HepG2 (cell line): ENCODE data around the gene MRS2. TPM values are rescaled to one million over a fixed set of nuclear protein-coding genes. Genes with fewer than 3 reads are reported as not detected.

ENCODE experiments used
- FOXK1 ChIP-seq: sonication (generic); formaldehyde crosslinking; IDR thresholded peaks from 2 replicates; pipeline ENCODE4 v1.4.0; 2020; ENCODE audit warnings: low read depth, missing genetic modification reagents, borderline replicate concordance
- HIVEP1 ChIP-seq: sonication (generic); formaldehyde crosslinking; IDR thresholded peaks from 2 replicates; pipeline ENCODE4 v1.4.0; 2020; ENCODE audit warnings: mild to moderate bottlenecking, missing genetic modification reagents
- NCOA5 ChIP-seq: sonication (generic); formaldehyde crosslinking; IDR thresholded peaks from 2 replicates; pipeline ENCODE4 v1.4.0; 2020; ENCODE audit warnings: missing genetic modification reagents
- NPAS2 ChIP-seq: sonication (generic); formaldehyde crosslinking; IDR thresholded peaks from 2 replicates; pipeline ENCODE4 v1.8.0; 2022; ENCODE audit warnings: mild to moderate bottlenecking, missing genetic modification reagents, borderline replicate concordance
- POLR2A ChIP-seq, 2 experiments: IDR thresholded peaks; 2 replicates each; pipeline ENCODE4 v1.6.1; 2011; ENCODE audit warnings: low read depth in 2 of 2, low read length in 2 of 2, mild to moderate bottlenecking in 1 of 2, moderate library complexity in 1 of 2; ENCODE audit not compliant: insufficient read depth in 1 of 2
- RBFOX2 ChIP-seq: fragments of 200-400 bp; formaldehyde crosslinking; IDR thresholded peaks from 2 replicates; pipeline ENCODE4 v1.6.1; 2017; ENCODE audit warnings: low read depth, mild to moderate bottlenecking, low read length
- RFX3 ChIP-seq: IDR thresholded peaks from 2 replicates; pipeline ENCODE4 v1.6.1; 2016; ENCODE audit warnings: missing biosample characterization, missing genetic modification reagents
- SATB2 ChIP-seq: sonication (generic); formaldehyde crosslinking; IDR thresholded peaks from 2 replicates; pipeline ENCODE4 v1.5.0; 2020; ENCODE audit warnings: missing genetic modification reagents
- TAF15 ChIP-seq: fragments of 200-400 bp; formaldehyde crosslinking; IDR thresholded peaks from one replicate; pipeline ENCODE4 v1.6.1; 2018; ENCODE audit warnings: mild to moderate bottlenecking, low read depth, low read length; ENCODE audit not compliant: poor library complexity, severe bottlenecking
- ZBTB8A ChIP-seq: sonication (generic); formaldehyde crosslinking; IDR thresholded peaks from 2 replicates; pipeline ENCODE4 v1.4.0; 2020; ENCODE audit warnings: mild to moderate bottlenecking, low read depth, missing genetic modification reagents, borderline replicate concordance
- ZNF260 ChIP-seq: sonication (generic); formaldehyde crosslinking; IDR thresholded peaks from 2 replicates; pipeline ENCODE4 v1.4.0; 2020; ENCODE audit warnings: missing genetic modification reagents, low read depth, mild to moderate bottlenecking, borderline replicate concordance
- ZNF383 ChIP-seq: sonication (generic); formaldehyde crosslinking; IDR thresholded peaks from 2 replicates; pipeline ENCODE4 v1.4.0; 2020; ENCODE audit warnings: missing genetic modification reagents, mild to moderate bottlenecking, borderline replicate concordance
- ZNF563 ChIP-seq: sonication (generic); formaldehyde crosslinking; IDR thresholded peaks from 2 replicates; pipeline ENCODE4 v1.8.0; 2022; ENCODE audit warnings: mild to moderate bottlenecking, moderate library complexity, missing genetic modification reagents
- ZNF747 ChIP-seq: sonication (generic); formaldehyde crosslinking; IDR thresholded peaks from 2 replicates; pipeline ENCODE4 v1.8.1; 2023; ENCODE audit warnings: missing genetic modification reagents, mild to moderate bottlenecking, borderline replicate concordance
- polyA plus RNA-seq, 8 experiments: library from polyadenylated mRNA; depleted of rRNA in 3 of 8; stranded (reverse) in 7 of 8; unstranded in 1 of 8; fragments of >200 nt; fragmentation: Illumina TruSeq in 4 of 8; extraction: Trizol in 4 of 8; gene quantifications; 2 replicates each; pipeline versions ENCODE4 v1.2.1 to v1.2.3, GENCODE V29; 2011 to 2016; ENCODE audit warnings: low read depth in 4 of 8, missing spikeins in 1 of 8, mixed read lengths in 1 of 8; ENCODE audit not compliant: insufficient read depth in 1 of 8
- total RNA-seq, 5 experiments: library from RNA; depleted of rRNA; stranded (reverse); fragments of >200 nt; fragmentation: Illumina TruSeq; extraction: Trizol; gene quantifications; 2 replicates each; pipeline ENCODE4 v1.2.3, GENCODE V29; 2016; ENCODE audit warnings: low read depth in 1 of 5
- TF ChIP-seq, protein P1 (sequence below): sonication (generic); formaldehyde crosslinking; IDR thresholded peaks from 2 replicates; pipeline ENCODE4 v1.5.0; 2020; ENCODE audit warnings: missing genetic modification reagents
- TF ChIP-seq, protein P2 (sequence below): sonication (generic); formaldehyde crosslinking; IDR thresholded peaks from 2 replicates; pipeline ENCODE4 v1.4.0; 2020; ENCODE audit warnings: mild to moderate bottlenecking, missing genetic modification reagents
- TF ChIP-seq, protein P3 (sequence below): sonication (generic); formaldehyde crosslinking; IDR thresholded peaks from 2 replicates; pipeline ENCODE4 v1.8.0; 2022; ENCODE audit warnings: missing genetic modification reagents, mild to moderate bottlenecking, borderline replicate concordance
- TF ChIP-seq, protein P4 (sequence below): IDR thresholded peaks from 2 replicates; pipeline ENCODE4 v1.6.1; 2016
- TF ChIP-seq, protein P5 (sequence below): sonication (generic); formaldehyde crosslinking; IDR thresholded peaks from 2 replicates; pipeline ENCODE4 v1.4.0; 2020; ENCODE audit warnings: missing genetic modification reagents, borderline replicate concordance

MRS2 gene
- total and polyA plus RNA-seq, 2 of the 13 experiments (the other 11 are each of a cell fraction or from before 2014, with no cell fraction given), result 31.1 to 83.8 TPM

DNA sequence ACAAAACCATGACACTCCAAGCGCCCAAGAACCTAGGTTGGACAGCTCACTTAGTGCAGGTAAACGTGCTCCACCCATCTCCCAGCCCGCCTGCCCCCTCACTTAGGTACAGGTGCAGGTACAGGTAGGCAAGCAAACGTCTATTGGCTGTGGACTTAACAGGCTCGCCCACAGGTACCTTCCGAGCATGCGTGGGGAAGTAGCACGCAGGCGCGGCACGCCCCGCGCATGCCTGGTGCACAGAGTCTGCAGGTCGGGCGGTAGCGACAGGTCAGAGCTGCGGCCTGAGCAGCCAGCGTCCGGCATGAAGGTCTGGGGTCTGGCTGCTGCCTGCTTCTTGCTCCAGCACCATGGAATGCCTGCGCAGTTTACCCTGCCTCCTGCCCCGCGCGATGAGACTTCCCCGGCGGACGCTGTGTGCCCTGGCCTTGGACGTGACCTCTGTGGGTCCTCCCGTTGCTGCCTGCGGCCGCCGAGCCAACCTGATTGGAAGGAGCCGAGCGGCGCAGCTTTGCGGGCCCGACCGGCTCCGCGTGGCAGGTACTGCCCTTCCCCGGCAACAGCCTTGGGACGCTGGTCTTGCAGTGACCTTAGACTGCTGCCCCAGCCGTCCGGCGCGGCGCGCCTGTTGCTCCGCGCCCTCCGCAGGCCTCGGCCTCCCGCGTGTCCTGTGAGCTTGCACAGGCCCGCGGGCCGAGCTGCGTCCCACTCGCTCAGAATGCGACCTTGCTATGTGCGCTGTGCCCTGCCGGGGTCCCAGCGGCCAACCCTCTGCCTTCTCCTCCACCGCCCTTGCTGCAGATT is at the start of gene MRS2 (continued):
- TF ChIP-seq, protein P1, sequence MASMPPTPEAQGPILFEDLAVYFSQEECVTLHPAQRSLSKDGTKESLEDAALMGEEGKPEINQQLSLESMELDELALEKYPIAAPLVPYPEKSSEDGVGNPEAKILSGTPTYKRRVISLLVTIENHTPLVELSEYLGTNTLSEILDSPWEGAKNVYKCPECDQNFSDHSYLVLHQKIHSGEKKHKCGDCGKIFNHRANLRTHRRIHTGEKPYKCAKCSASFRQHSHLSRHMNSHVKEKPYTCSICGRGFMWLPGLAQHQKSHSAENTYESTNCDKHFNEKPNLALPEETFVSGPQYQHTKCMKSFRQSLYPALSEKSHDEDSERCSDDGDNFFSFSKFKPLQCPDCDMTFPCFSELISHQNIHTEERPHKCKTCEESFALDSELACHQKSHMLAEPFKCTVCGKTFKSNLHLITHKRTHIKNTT (CRISPR knock-in tag), result 0 out of 2 replicates have a peak, but pooled peaks have one; percentile 32
- TF ChIP-seq POLR2A (IDR thresholded peaks at IDR 0.05; ENCODE audit: insufficient read depth in 1 of 2, low read depth in 2 of 2, low read length in 2 of 2), result peak; percentile 97 to 100
- TF ChIP-seq, protein P2, sequence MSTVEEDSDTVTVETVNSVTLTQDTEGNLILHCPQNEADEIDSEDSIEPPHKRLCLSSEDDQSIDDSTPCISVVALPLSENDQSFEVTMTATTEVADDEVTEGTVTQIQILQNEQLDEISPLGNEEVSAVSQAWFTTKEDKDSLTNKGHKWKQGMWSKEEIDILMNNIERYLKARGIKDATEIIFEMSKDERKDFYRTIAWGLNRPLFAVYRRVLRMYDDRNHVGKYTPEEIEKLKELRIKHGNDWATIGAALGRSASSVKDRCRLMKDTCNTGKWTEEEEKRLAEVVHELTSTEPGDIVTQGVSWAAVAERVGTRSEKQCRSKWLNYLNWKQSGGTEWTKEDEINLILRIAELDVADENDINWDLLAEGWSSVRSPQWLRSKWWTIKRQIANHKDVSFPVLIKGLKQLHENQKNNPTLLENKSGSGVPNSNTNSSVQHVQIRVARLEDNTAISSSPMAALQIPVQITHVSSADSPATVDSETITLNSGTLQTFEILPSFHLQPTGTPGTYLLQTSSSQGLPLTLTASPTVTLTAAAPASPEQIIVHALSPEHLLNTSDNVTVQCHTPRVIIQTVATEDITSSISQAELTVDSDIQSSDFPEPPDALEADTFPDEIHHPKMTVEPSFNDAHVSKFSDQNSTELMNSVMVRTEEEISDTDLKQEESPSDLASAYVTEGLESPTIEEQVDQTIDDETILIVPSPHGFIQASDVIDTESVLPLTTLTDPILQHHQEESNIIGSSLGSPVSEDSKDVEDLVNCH (CRISPR knock-in tag), result no peak; the same call in 1 of the 2 replicates
- TF ChIP-seq TAF15, result no peak
- TF ChIP-seq ZNF563 (CRISPR knock-in tag), result peak; percentile 92
- TF ChIP-seq, protein P3, sequence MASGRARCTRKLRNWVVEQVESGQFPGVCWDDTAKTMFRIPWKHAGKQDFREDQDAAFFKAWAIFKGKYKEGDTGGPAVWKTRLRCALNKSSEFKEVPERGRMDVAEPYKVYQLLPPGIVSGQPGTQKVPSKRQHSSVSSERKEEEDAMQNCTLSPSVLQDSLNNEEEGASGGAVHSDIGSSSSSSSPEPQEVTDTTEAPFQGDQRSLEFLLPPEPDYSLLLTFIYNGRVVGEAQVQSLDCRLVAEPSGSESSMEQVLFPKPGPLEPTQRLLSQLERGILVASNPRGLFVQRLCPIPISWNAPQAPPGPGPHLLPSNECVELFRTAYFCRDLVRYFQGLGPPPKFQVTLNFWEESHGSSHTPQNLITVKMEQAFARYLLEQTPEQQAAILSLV, result peak; percentile 99
- peak; percentile 88 for TF ChIP-seq HIVEP1 (CRISPR knock-in tag)
- TF ChIP-seq FOXK1 (CRISPR knock-in tag), result no peak
- peak; percentile 96 for TF ChIP-seq RBFOX2
- TF ChIP-seq ZNF747 (CRISPR knock-in tag), result peak; percentile 88
- TF ChIP-seq, protein P4, sequence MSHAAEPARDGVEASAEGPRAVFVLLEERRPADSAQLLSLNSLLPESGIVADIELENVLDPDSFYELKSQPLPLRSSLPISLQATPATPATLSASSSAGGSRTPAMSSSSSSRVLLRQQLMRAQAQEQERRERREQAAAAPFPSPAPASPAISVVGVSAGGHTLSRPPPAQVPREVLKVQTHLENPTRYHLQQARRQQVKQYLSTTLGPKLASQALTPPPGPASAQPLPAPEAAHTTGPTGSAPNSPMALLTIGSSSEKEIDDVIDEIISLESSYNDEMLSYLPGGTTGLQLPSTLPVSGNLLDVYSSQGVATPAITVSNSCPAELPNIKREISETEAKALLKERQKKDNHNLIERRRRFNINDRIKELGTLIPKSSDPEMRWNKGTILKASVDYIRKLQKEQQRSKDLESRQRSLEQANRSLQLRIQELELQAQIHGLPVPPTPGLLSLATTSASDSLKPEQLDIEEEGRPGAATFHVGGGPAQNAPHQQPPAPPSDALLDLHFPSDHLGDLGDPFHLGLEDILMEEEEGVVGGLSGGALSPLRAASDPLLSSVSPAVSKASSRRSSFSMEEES, result peak; percentile 11; the same call in 1 of the 2 replicates
- TF ChIP-seq, protein P5, sequence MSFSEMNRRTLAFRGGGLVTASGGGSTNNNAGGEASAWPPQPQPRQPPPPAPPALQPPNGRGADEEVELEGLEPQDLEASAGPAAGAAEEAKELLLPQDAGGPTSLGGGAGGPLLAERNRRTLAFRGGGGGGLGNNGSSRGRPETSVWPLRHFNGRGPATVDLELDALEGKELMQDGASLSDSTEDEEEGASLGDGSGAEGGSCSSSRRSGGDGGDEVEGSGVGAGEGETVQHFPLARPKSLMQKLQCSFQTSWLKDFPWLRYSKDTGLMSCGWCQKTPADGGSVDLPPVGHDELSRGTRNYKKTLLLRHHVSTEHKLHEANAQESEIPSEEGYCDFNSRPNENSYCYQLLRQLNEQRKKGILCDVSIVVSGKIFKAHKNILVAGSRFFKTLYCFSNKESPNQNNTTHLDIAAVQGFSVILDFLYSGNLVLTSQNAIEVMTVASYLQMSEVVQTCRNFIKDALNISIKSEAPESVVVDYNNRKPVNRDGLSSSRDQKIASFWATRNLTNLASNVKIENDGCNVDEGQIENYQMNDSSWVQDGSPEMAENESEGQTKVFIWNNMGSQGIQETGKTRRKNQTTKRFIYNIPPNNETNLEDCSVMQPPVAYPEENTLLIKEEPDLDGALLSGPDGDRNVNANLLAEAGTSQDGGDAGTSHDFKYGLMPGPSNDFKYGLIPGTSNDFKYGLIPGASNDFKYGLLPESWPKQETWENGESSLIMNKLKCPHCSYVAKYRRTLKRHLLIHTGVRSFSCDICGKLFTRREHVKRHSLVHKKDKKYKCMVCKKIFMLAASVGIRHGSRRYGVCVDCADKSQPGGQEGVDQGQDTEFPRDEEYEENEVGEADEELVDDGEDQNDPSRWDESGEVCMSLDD (CRISPR knock-in tag), result peak; percentile 89
- TF ChIP-seq SATB2, result peak; percentile 50; the same call in 1 of the 2 replicates
- TF ChIP-seq ZNF383 (CRISPR knock-in tag), result peak; percentile 97; the same call in 1 of the 2 replicates
- peak; percentile 92; the same call in 1 of the 2 replicates for TF ChIP-seq ZNF260 (CRISPR knock-in tag)
- TF ChIP-seq ZBTB8A (CRISPR knock-in tag), result peak; percentile 73; the same call in 1 of the 2 replicates
- no peak for TF ChIP-seq NPAS2 (CRISPR knock-in tag)
- 0 out of 2 replicates have a peak, but pooled peaks have one; percentile 52 for TF ChIP-seq NCOA5 (CRISPR knock-in tag)
- 0 out of 2 replicates have a peak, but pooled peaks have one; percentile 48 for TF ChIP-seq RFX3
